Measurements from ENCODE around the gene CRY2. TPM values are rescaled to one million over a fixed set of nuclear protein-coding genes. Genes with fewer than 3 reads are reported as not detected.

Gene CRY2
- total and polyA plus RNA-seq, 2 experiments from 2014 or later: 9.5 to 15.4 TPM

- no peak for TF ChIP-seq CTCF (conservative IDR thresholded peaks at IDR 0.05; ENCODE audit: low read depth in 2 of 2)
- TF ChIP-seq NANOG (IDR thresholded peaks at IDR 0.05; ENCODE audit: borderline replicate concordance): no peak
- no peak for TF ChIP-seq JUNB (IDR thresholded peaks at IDR 0.05; ENCODE audit: unreplicated experiment)
- no peak for TF ChIP-seq REST (IDR thresholded peaks at IDR 0.05; ENCODE audit: unreplicated experiment)
- no peak for TF ChIP-seq EZH2 (IDR thresholded peaks at IDR 0.05; ENCODE audit: low read depth, unreplicated experiment)
- TF ChIP-seq ZNF114 (CRISPR knock-in tag; IDR thresholded peaks at IDR 0.05): no peak
- no peak for TF ChIP-seq STAT1 (IDR thresholded peaks at IDR 0.05; ENCODE audit: unreplicated experiment)
- TF ChIP-seq ETS1 (IDR thresholded peaks at IDR 0.05): no peak
Observed at GRCh38 chr11:45827123-45827522, 20.2 kb upstream of the CRY2 start (continued).

- H3F3A ChIP-seq (replicated peaks; ENCODE audit: low read depth): no peaks in the 10 kb centered on the region
- H3K79me2 ChIP-seq (replicated peaks; ENCODE audit: insufficient read depth): no peaks in the 10 kb centered on the region
- H3K4me1 ChIP-seq (ENCODE audit: insufficient read depth): peaks cover 8% of the 10 kb centered on the region; the same call in 1 of the 2 replicates
- Mint-ChIP-seq H3K9me3 (no peaks in the 10 kb centered on the region), H3K4me1 (peaks cover 10% of the 10 kb centered on the region), H3K36me3 (ENCODE audit: low read depth) (no peaks in the 10 kb centered on the region; the same call in 2 of the 3 replicates), H3K27ac (no peak overlapping the region), H3K27me3 (ENCODE audit: insufficient read depth, low read depth, poor library complexity) (peaks cover 3% of the 10 kb centered on the region), H3K4me3 (no peak overlapping the region)
- no peaks in the 10 kb centered on the region for H4K20me1 ChIP-seq (replicated peaks; ENCODE audit: insufficient read depth)
- H3K9me2 ChIP-seq (ENCODE audit: insufficient read depth): no peaks in the 10 kb centered on the region
- no peak overlapping the region for H3K4me2 ChIP-seq
- no peak overlapping the region for H2AFZ ChIP-seq
- H3K27ac ChIP-seq (ENCODE audit: low read depth): no peak overlapping the region
- ATAC-seq: no peak
- no peaks in the 10 kb centered on the region for H3K27me3 ChIP-seq (ENCODE audit: insufficient read depth)
- no peaks in the 10 kb centered on the region for H3K36me3 ChIP-seq (ENCODE audit: insufficient read depth)
- no peak overlapping the region for H3K4me3 ChIP-seq
- DNase-seq (ENCODE audit: low spot score): no peak
- TF ChIP-seq POLR2AphosphoS5 (IDR thresholded peaks at IDR 0.05; ENCODE audit: low read depth): no peak
- no peak for TF ChIP-seq ZNF331 (CRISPR knock-in tag; IDR thresholded peaks at IDR 0.05; ENCODE audit: low read depth)
- no peak for TF ChIP-seq NANOG (IDR thresholded peaks at IDR 0.05; ENCODE audit: borderline replicate concordance)
- no peak for TF ChIP-seq ZNF462 (CRISPR knock-in tag; IDR thresholded peaks at IDR 0.05)
- no peak for TF ChIP-seq CTCF (conservative IDR thresholded peaks at IDR 0.05; ENCODE audit: low read depth in 2 of 2)
Observed at GRCh38 chr11:45828996-45829395, 18.3 kb upstream of the CRY2 start.

Data from GM23338 (cell line).